Mesodermal cell (in vitro differentiated cells): ENCODE measurements around the gene JMJD6.
"Not testable (repeated sequence)": the region's sequence is repeated elsewhere in the genome, so short reads cannot be mapped to it uniquely, and the experiment has no call there.

ENCODE experiments used
- H3K27ac ChIP-seq: 2 replicates; pipeline ENCODE4 v1.7.0; 2013; ENCODE audit warnings: mild to moderate bottlenecking, low read depth, low read length, moderate library complexity; ENCODE audit not compliant: severe bottlenecking
- H3K36me3 ChIP-seq: 2 replicates; pipeline ENCODE4 v1.7.1; 2013; ENCODE audit warnings: mild to moderate bottlenecking, low read length, moderate library complexity; ENCODE audit not compliant: control insufficient read depth, insufficient read depth
- H3K4me1 ChIP-seq: one replicate; pipeline ENCODE4 v1.7.1; 2013; ENCODE audit warnings: mild to moderate bottlenecking, low read length; ENCODE audit not compliant: insufficient read depth, control insufficient read depth, poor library complexity, severe bottlenecking
- H3K4me3 ChIP-seq: 2 replicates; pipeline ENCODE4 v1.7.0; 2013; ENCODE audit warnings: low read length, control low read depth, mild to moderate bottlenecking; ENCODE audit not compliant: insufficient read depth, poor library complexity, severe bottlenecking; ENCODE audit errors: extremely low read depth
- H3K9me3 ChIP-seq: 2 replicates; pipeline ENCODE4 v1.7.1; 2013; ENCODE audit warnings: mild to moderate bottlenecking, low read length, moderate library complexity; ENCODE audit not compliant: control insufficient read depth
- WGBS, 2 experiments: methylation state at CpG; one replicate each; pipeline ENCODE4 v1.1.5; 2013; ENCODE audit warnings: missing lambda C conversion rate in 2 of 2; ENCODE audit not compliant: insufficient coverage in 2 of 2; 5-methylcytosine and 5-hydroxymethylcytosine counted together

The JMJD6 gene

DNA sequence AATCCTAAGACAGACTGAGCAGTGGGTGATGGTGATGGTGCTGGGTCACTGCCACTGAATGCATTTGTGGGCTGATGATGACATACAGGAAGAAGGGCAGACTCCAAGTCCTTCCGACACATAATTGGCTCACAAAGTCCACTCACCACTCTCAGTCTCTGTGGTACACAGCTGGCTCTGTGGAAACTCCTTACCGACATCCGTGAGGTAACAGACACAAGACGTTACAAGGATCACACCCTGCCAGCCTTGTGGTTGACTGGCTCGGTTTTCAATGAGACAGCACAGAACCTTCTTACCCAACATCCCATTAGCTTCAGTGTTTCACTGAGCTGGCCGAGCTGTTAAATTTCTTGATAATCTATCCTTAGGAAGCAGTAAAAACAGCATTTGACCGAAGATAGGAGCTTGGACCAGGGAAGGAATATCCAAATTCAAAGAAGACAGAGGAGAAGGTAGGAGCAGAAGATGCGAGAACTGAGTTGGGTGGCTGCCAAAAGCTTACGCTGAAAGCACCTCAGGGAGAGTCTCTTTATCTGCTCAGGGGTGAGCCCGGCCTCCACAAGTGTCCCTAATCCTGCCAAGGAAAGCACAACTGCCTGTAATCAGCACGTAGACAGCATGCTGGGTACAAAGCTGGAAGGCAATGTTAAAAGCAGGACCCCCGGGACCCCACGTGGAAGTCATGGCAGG is 10.1 kb downstream of the JMJD6 start:
- H3K4me3 ChIP-seq: no peak overlapping the region
- H3K36me3 ChIP-seq: peaks cover 76% of the 10 kb centered on the region
- peaks cover 8% of the 10 kb centered on the region for H3K4me1 ChIP-seq
- 96 to 98% methylated on average over 10 to 11 of the region's 13 CpGs for WGBS, 2 experiments
- no peaks in the 10 kb centered on the region for H3K9me3 ChIP-seq
- no peak overlapping the region for H3K27ac ChIP-seq

DNA sequence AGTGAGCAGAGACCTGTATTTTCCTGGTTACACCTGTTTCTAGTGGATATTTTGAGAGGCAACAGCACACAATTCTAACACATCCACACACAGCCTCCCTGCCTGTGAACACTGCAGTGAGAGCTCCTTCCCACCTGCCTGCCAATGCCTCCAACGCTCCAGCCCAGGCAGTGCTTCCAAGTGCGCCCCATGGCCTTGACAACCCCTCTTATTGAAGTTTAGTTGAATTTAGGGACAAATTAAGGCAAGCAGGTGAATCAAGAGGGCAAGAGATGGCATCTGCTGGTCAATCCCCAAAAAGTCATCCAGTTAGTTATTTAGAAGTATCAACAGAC is 10.9 kb downstream of the JMJD6 start:
- H3K36me3 ChIP-seq: peaks cover 68% of the 10 kb centered on the region
- WGBS, 2 experiments: 100% methylated on average over 1 of the region's 2 CpGs; no CpG with 5 or more reads in 1 of the 2 experiments
- H3K4me1 ChIP-seq: peaks cover 8% of the 10 kb centered on the region
- no peak overlapping the region for H3K27ac ChIP-seq
- H3K4me3 ChIP-seq: no peak overlapping the region
- H3K9me3 ChIP-seq: no peaks in the 10 kb centered on the region

GRCh38 chr17:76714822-76715495 is 11.4 kb downstream of the JMJD6 start:
- peaks cover 8% of the 10 kb centered on the region for H3K4me1 ChIP-seq
- 0 to 33% methylated on average over 1 to 2 of the region's 4 CpGs for WGBS, 2 experiments
- no peak overlapping the region for H3K27ac ChIP-seq
- H3K4me3 ChIP-seq: no peak overlapping the region
- no peaks in the 10 kb centered on the region for H3K9me3 ChIP-seq
- peaks cover 63% of the 10 kb centered on the region for H3K36me3 ChIP-seq

DNA sequence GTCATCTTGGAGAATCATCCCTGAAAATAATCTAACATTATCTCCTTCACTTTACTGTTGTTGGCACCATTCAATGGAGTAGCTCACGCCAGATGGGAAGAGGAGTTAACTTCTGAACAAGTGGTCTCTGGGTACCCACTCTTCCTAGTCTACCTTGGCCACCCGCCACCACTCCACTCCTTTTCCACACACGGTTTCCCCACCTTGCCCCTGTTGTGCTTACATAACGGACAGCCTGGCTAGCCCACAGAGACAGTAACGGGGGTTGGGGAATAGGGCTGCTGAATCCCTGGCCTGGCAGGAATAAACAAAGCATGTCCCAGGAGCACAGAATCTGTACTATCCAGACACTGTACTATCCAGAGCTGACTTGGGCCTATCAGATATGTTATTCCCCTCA is 12.1 kb downstream of the JMJD6 start:
- peaks cover 8% of the 10 kb centered on the region for H3K4me1 ChIP-seq
- no peak overlapping the region for H3K4me3 ChIP-seq
- H3K27ac ChIP-seq: no peak overlapping the region
- 86 to 98% methylated on average over 1 to 5 of the region's 5 CpGs for WGBS, 2 experiments
- no peaks in the 10 kb centered on the region for H3K9me3 ChIP-seq
- peaks cover 56% of the 10 kb centered on the region for H3K36me3 ChIP-seq

- Histone ChIP-seq H3K36me3 (peaks cover 53% of the 10 kb centered on the region), H3K4me3 (no peak overlapping the region), H3K27ac (no peak overlapping the region), H3K4me1 (peaks cover 12% of the 10 kb centered on the region), H3K9me3 (no peaks in the 10 kb centered on the region)
- WGBS, 2 experiments: 98 to 99% methylated on average over 5 to 6 of the region's 7 CpGs
Measured at GRCh38 chr17:76713765-76714164, 12.6 kb downstream of the JMJD6 start.

DNA sequence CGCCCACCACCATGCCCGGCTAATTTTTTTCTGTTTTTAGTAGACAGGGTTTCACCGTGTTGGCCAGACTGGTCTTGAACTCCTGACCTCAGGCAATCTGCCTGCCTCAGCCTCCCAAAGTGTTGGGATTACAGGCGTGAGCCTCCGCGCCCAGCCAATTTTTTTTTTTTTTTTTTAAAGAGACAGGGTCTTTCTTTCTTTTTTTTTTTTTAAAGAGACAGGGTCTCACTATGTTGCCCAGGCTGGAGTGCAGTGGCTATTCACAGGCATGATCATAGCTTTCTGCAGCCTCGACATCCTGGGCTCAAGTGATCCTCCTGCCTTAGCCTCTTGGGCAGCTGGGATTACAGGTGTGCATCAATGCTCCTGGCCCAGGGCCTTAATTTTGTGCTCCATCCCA is 14.1 kb downstream of the JMJD6 start:
- Histone ChIP-seq H3K4me1 (peaks cover 21% of the 10 kb centered on the region), H3K36me3 (peaks cover 44% of the 10 kb centered on the region)
- 89 to 93% methylated on average over 4 of the region's 7 CpGs for WGBS, 2 experiments
- not testable (repeated sequence) for H3K9me3 ChIP-seq, H3K4me3 ChIP-seq, H3K27ac ChIP-seq

GRCh38 chr17:76710863-76711611 is 15.4 kb downstream of the JMJD6 start, which contains the start of gene MXRA7:
Gene MXRA7 (minus strand): TSS chr17:76710965. CDS start chr17:76710946, 19 bp downstream.
- Histone ChIP-seq H3K4me3 (peak within 1 kb of the TSS; percentile 66), H3K27ac (peak within 1 kb of the TSS; percentile 96), H3K4me1 (peaks cover 13% of the 10 kb centered on the region), H3K9me3 (no peaks in the 10 kb centered on the region), H3K36me3 (peaks cover 37% of the 10 kb centered on the region)
- 23 to 29% methylated on average over 13 to 17 of the region's 56 CpGs for WGBS, 2 experiments

- not testable (repeated sequence) for H3K9me3 ChIP-seq
- Histone ChIP-seq H3K27ac (peak overlapping the region; percentile 96), H3K4me3 (peak overlapping the region; percentile 66), H3K36me3 (peaks cover 33% of the 10 kb centered on the region), H3K4me1 (peaks cover 13% of the 10 kb centered on the region)
- WGBS, 2 experiments: 1 to 2% methylated on average over 16 to 19 of the region's 79 CpGs
Measured at GRCh38 chr17:76709951-76710862, 16.2 kb downstream of the JMJD6 start.

- peak overlapping the region; percentile 96 for H3K27ac ChIP-seq
- peak overlapping the region; percentile 66 for H3K4me3 ChIP-seq
- peaks cover 13% of the 10 kb centered on the region for H3K4me1 ChIP-seq
- no peaks in the 10 kb centered on the region for H3K9me3 ChIP-seq
- H3K36me3 ChIP-seq: peaks cover 27% of the 10 kb centered on the region
- WGBS, 2 experiments: 12 to 14% methylated on average over 21 to 25 of the region's 29 CpGs
Measured at GRCh38 chr17:76709077-76709950, 17.1 kb downstream of the JMJD6 start.
